Measurements from ENCODE around the gene RPL3.
"Not testable (repeated sequence)": the region's sequence is repeated elsewhere in the genome, so short reads cannot be mapped to it uniquely, and the experiment has no call there.

RPL3 gene

GRCh38 chr22:39351689-39352214 lies 32.3 kb upstream of the RPL3 start:
- no peak for DNase-seq (ENCODE audit: low spot score)

GRCh38 chr22:39350757-39351688 lies 31.6 kb upstream of the RPL3 start:
- no peak for DNase-seq (ENCODE audit: low spot score)

- DNase-seq (ENCODE audit: low spot score) = peak; percentile 77
Measured at GRCh38 chr22:39349967-39350726, 30.7 kb upstream of the RPL3 start, which contains the start of gene SYNGR1. SYNGR1 (plus strand) TSS chr22:39349991; CDS start chr22:39350011, 20 bp downstream.

DNA sequence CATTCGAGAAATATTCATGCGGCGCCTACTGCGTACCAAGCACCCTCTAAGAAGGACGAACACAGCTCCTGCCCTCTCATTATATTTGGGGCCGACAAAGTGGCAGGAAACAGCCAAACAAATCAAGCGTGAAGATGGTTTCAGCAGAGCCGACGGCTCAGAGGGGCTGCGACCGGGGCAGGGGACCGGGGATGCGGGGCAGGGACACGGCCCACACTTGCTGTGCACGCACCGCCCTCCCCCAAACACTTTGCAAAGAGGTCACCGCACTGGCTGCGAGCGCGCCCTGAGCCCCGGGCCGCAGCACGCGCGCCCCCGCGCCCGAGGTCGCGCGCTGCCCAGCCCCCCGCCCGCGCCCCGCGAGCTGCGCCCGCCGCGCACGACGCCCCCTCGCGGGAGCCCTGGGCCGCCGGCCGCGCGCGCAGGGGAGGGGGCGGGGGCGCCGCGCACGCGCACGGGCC lies 30.1 kb upstream of the RPL3 start:
- peak; percentile 98 for DNase-seq (ENCODE audit: low spot score)

DNA sequence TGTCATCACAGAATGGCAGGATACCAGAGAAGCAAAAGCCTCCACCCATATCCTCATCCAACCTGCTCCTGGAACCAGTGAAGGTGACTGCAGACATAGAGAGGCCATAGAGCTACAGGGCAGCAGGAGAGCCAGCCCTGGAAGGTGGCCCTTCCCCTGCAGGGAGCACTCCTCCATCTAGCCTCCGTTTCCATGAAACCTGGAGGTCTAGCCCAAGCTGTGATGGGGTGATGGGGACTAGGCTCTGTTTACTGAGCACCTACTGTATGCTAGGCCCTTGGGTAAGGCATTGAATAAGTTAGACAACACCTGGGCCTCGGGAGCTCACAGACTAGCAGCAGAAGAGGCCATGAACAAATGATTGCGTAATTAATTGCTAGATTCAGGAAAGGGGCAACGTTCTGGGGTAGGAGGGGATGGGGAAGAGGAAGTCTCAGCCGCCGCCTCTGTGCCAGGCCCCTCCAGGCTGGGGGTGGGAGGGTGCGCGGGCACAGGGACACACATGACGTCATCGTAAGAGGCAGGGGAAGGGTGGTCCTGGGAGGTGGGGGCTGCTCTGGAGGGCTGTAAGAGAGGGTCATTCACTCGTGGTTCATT lies 29.6 kb upstream of the RPL3 start:
- DNase-seq (ENCODE audit: low spot score) = no peak

DNA sequence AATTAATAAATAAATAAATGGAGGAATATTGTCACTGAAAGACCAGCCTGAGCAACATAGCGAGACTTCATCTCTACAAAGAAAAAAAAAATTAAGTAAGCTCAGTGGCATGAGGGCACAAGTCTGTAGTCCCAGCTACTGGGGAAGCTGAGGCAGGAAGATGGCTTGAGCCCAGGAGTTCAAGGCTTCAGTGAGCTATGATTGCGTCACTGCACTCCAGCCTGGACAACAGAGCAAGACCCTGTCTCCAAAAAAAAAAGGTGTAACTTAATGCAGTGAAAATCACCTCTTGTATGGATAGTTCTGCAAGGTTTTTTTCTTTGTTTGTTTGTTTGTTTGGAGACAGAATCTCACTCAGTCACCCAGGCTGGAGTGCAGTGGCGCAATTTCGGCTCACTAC lies 25.8 kb upstream of the RPL3 start:
- no peak for DNase-seq (ENCODE audit: low spot score)

- no peak for DNase-seq (ENCODE audit: low spot score)
Measured at GRCh38 chr22:39344046-39344390, 24.6 kb upstream of the RPL3 start.

DNA sequence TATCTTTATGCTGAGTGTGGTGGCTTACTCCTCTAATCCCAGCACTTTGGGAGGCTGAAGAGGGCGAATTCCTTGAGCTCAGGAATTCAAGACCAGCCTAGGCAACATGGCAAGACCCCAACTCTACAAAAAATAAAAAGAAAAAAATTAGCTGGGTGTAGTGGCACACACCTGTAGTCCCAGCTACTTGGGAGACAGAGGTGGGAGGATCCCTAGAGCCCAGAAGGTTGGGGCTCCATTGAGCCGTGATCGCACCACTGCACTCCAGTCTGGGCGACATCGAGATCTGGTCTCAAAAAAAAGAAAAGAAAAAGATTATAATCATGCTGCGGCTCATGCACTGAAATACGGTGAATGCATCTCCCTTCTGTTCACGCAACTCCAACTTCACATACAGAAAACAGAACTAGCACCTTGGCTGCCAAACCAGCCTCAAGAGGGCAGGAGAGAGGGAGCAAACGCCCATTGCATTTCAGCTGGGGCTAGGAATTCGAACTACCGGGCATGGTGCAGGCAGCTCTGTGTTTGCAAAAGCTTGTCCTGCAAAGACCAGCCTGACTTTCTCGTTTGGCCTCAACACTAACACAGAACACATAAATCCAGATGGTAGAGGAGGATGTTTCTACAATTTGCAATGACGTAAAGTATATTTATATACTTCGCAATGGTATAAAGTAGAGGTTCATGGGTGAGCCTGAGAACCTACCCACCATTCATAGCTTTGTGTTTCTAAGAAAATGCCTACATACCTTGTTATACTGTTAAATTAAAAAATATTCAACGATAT lies 24.0 kb upstream of the RPL3 start:
- DNase-seq (ENCODE audit: low spot score) = peak; percentile 77

DNA sequence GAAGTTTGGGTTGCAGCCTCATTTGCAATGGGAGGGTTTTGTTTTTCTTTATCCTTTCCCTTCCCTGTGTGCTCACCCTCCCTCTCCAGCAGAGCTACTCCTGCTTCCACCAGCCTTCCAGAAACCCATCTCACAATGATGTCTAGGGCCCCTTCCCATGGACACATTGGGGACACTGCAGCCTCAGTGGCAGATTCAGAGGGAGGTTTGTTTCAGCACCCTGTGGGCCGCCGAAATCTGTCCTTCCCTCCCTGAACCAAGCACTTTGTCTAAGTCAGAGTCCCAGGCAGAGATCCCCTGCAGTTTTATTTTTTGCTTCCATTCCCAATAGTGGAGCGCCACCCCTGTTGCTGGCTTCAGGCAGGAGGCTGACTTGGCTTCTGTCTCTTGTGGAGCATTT lies 21.8 kb upstream of the RPL3 start:
- DNase-seq (ENCODE audit: low spot score) = no peak

GRCh38 chr22:39339775-39340174 lies 20.4 kb upstream of the RPL3 start:
- DNase-seq (ENCODE audit: low spot score) = not testable (repeated sequence)

DNA sequence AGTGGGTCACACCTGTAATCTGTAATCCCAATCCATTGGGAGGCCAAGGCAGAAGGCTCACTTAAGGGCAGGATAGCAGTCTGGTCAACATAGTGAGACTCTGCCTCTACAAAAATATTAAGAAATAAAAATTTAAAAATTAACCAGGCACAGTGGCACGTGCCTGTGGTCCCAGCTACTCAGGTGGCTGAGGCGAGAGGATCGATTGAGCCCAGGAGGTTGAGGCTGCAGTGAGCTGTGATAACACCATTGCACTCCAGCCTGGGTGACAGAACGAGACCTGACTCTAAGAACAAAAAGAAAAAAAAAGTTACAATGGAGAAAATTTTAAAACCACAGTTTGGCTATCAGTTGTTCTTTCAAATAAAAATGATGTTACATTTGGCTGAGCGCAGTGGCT lies 17.0 kb upstream of the RPL3 start:
- DNase-seq (ENCODE audit: low spot score) = no peak

- DNase-seq (ENCODE audit: low spot score) = no peak
Measured at GRCh38 chr22:39332441-39333064, 13.1 kb upstream of the RPL3 start.

- not testable (repeated sequence) for DNase-seq (ENCODE audit: low spot score)
Measured at GRCh38 chr22:39330553-39330952, 11.1 kb upstream of the RPL3 start.

- DNase-seq (ENCODE audit: low spot score) = no peak
Measured at GRCh38 chr22:39327995-39328754, 8.8 kb upstream of the RPL3 start.

GRCh38 chr22:39325392-39325932 lies 6.0 kb upstream of the RPL3 start:
- no peak for DNase-seq (ENCODE audit: low spot score)

- not testable (repeated sequence) for DNase-seq (ENCODE audit: low spot score)
Measured at GRCh38 chr22:39320616-39321029, 1.2 kb upstream of the RPL3 start.

DNA sequence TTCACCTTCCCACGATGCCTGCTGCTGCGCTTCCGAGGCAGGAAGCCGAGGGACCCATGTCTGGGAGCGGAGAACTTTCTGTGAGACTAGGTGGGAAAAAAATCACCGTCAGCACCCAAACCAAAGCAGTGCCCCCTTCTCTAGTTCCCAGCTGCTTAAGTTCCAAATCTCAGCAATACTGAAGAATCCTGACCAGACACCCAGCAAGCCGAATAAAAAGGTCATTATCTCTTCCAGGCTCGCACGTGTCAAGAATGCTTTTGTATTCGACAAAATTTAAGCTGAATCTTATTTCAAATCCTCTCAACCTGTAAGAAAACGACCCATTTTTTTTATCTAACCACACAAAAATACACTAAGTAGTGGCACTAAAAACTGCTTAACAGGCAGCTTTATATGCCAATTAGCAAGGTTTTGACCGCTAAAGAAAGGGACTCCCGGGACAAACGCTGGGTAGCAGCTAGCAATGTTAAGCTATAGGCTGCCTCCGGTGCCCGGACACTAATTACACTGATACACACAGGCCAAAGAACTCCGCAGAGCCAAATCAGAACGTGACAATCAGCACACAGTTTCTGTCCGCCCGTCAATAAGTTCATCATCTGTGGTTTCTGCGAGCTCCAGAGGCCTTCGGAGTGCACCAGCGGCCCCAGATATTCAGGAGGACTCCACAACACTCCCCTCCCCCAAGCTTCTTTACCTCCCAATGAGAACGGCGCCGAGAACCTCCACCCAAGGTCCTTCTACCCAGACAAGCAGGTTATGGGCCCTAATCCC lies 728 bp downstream of the RPL3 start:
- DNase-seq (ENCODE audit: low spot score) = no peak

- DNase-seq (ENCODE audit: low spot score) = no peak
Measured at GRCh38 chr22:39317775-39318506, 1.5 kb downstream of the RPL3 start.
